Measurements from ENCODE around the gene NUP210. TPM values are rescaled to one million over a fixed set of nuclear protein-coding genes. Genes with fewer than 3 reads are reported as not detected.

NUP210 gene
- total and polyA plus RNA-seq, 2 of the 13 experiments (the other 11 are each of a cell fraction or from before 2014, with no cell fraction given): 31.6 to 35.2 TPM

- BruUV-seq (replicated peaks): no TSS peak
- Histone ChIP-seq H3K4me2 (ENCODE audit: low read depth, low read length) (no peak overlapping the region), H4K20me1 (ENCODE audit: insufficient read depth, low read length) (no peaks in the 10 kb centered on the region), H3K27me3 (ENCODE audit: control insufficient read depth in 1 of 2, insufficient read depth in 2 of 2, low read length in 2 of 2) (no peaks in the 10 kb centered on the region), H3K27ac (ENCODE audit: extremely low read length, insufficient read depth, low read length) (no peak overlapping the region), H3K9ac (ENCODE audit: insufficient read depth, low read depth, low read length) (no peak overlapping the region), H3K79me2 (ENCODE audit: insufficient read depth, low read length) (no peaks in the 10 kb centered on the region), H3K4me3 (replicated peaks in 1 of 3; ENCODE audit: insufficient read depth in 1 of 3, low read depth in 2 of 3, low read length in 3 of 3) (no peak overlapping the region), H3K36me3 (replicated peaks in 1 of 2; ENCODE audit: control insufficient read depth in 1 of 2, insufficient read depth in 2 of 2, low read length in 2 of 2) (peaks cover 26 to 69% of the 10 kb centered on the region in 2 experiments), H2AFZ (ENCODE audit: low read length) (no peak overlapping the region), H3K9me3 (ENCODE audit: low read length) (no peaks in the 10 kb centered on the region), H3K4me1 (ENCODE audit: insufficient read depth, low read length) (peaks cover 8% of the 10 kb centered on the region)
- ChIA-PET CTCF (ENCODE audit: low intra/inter-chr PET ratio, low total read pairs) (no interaction called here), POLR2A (no interaction called here)
- no peak for ATAC-seq
- 97% methylated on average over 3 of the region's 3 CpGs for WGBS (ENCODE audit: low lambda C conversion rate)
- in situ Hi-C loops (cut with HindIII; ENCODE audit: extremely low pct_ligation_motif_present, low pct_unique_long_range_greater_than_20kb): no loop called here
- no peak for DNase-seq (ENCODE audit: low spot score)
- no peak for FAIRE-seq
- intact Hi-C loops (cut with micrococcal nuclease; ENCODE audit: unreplicated experiment): no loop called here
- TF ChIP-seq ZC3H4 (CRISPR knock-in tag; IDR thresholded peaks at IDR 0.05; ENCODE audit: borderline replicate concordance) (no peak), CSRNP2 (CRISPR knock-in tag; conservative IDR thresholded peaks at IDR 0.05; ENCODE audit: low read depth) (no peak), FOXC1 (CRISPR knock-in tag; IDR thresholded peaks at IDR 0.05; ENCODE audit: borderline replicate concordance) (no peak), ZNF441 (CRISPR knock-in tag; IDR thresholded peaks at IDR 0.05; ENCODE audit: borderline replicate concordance) (no peak), SYNCRIP (IDR thresholded peaks at IDR 0.05; ENCODE audit: insufficient read depth, low read depth, low read length) (no peak), SRY (CRISPR knock-in tag; IDR thresholded peaks at IDR 0.05) (no peak), MIER2 (CRISPR knock-in tag; IDR thresholded peaks at IDR 0.05) (no peak), ZNF30 (CRISPR knock-in tag; IDR thresholded peaks at IDR 0.05) (no peak), CREM (IDR thresholded peaks at IDR 0.05) (no peak), CREM (CRISPR knock-in tag; IDR thresholded peaks at IDR 0.05) (no peak), ZNF7 (CRISPR knock-in tag; IDR thresholded peaks at IDR 0.05) (no peak), ATF1 (CRISPR knock-in tag; IDR thresholded peaks at IDR 0.05) (no peak), ZZZ3 (CRISPR knock-in tag; IDR thresholded peaks at IDR 0.05; ENCODE audit: borderline replicate concordance) (no peak), ZNF570 (CRISPR knock-in tag; IDR thresholded peaks at IDR 0.05; ENCODE audit: borderline replicate concordance) (no peak), KAT8 (CRISPR knock-in tag; IDR thresholded peaks at IDR 0.05) (no peak), HOXA3 (CRISPR knock-in tag; IDR thresholded peaks at IDR 0.05) (no peak)
- TF ChIP-seq, protein P1, sequence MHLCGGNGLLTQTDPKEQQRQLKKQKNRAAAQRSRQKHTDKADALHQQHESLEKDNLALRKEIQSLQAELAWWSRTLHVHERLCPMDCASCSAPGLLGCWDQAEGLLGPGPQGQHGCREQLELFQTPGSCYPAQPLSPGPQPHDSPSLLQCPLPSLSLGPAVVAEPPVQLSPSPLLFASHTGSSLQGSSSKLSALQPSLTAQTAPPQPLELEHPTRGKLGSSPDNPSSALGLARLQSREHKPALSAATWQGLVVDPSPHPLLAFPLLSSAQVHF (CRISPR knock-in tag; IDR thresholded peaks at IDR 0.05): no peak
- TF ChIP-seq, protein P2, sequence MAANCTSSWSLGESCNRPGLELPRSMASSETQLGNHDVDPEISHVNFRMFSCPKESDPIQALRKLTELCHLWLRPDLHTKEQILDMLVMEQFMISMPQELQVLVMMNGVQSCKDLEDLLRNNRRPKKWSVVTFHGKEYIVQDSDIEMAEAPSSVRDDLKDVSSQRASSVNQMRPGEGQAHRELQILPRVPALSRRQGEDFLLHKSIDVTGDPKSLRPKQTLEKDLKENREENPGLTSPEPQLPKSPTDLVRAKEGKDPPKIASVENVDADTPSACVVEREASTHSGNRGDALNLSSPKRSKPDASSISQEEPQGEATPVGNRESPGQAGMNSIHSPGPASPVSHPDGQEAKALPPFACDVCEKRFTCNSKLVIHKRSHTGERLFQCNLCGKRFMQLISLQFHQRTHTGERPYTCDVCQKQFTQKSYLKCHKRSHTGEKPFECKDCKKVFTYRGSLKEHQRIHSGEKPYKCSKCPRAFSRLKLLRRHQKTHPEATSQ (CRISPR knock-in tag; IDR thresholded peaks at IDR 0.05; ENCODE audit: borderline replicate concordance): no peak
Measured at GRCh38 chr3:13370055-13370454, 50.1 kb downstream of the NUP210 start.

Measured in HepG2 (cell line).